ENCODE data around the gene KLHL22.
"Not testable (repeated sequence)": the region's sequence is repeated elsewhere in the genome, so short reads cannot be mapped to it uniquely, and the experiment has no call there.

Gene KLHL22

GRCh38 chr22:20466659-20467379 is 28.8 kb downstream of the KLHL22 start:
- DNase-seq = no peak

- no peak for DNase-seq
These were observed 29.9 kb downstream of the KLHL22 start for GRCh38 chr22:20465759-20466077.

GRCh38 chr22:20464912-20465758 is 30.5 kb downstream of the KLHL22 start:
- no peak for DNase-seq

- DNase-seq = peak; percentile 78
These were observed 31.4 kb downstream of the KLHL22 start for GRCh38 chr22:20464096-20464614.

- peak; percentile 62 for DNase-seq
These were observed 32.1 kb downstream of the KLHL22 start for GRCh38 chr22:20463324-20464095.

GRCh38 chr22:20459862-20460261 is 35.7 kb downstream of the KLHL22 start:
- DNase-seq = no peak

GRCh38 chr22:20459152-20459542 is 36.4 kb downstream of the KLHL22 start:
- DNase-seq = no peak

GRCh38 chr22:20458530-20459151 is 37.0 kb downstream of the KLHL22 start:
- DNase-seq = no peak

GRCh38 chr22:20457506-20458240 is 37.9 kb downstream of the KLHL22 start:
- no peak for DNase-seq

- no peak for DNase-seq
These were observed 38.9 kb downstream of the KLHL22 start for GRCh38 chr22:20456722-20457076.

- DNase-seq = peak; percentile 83
These were observed 39.4 kb downstream of the KLHL22 start for GRCh38 chr22:20456064-20456721.

- no peak for DNase-seq
These were observed 39.9 kb downstream of the KLHL22 start for GRCh38 chr22:20455709-20456063.

- DNase-seq = no peak
These were observed 42.4 kb downstream of the KLHL22 start for GRCh38 chr22:20453222-20453621.

- DNase-seq = no peak
These were observed 43.7 kb downstream of the KLHL22 start for GRCh38 chr22:20451920-20452319.

- not testable (repeated sequence) for DNase-seq
These were observed 44.3 kb downstream of the KLHL22 start for GRCh38 chr22:20451129-20451778.

- DNase-seq = no peak
These were observed 45.1 kb downstream of the KLHL22 start for GRCh38 chr22:20450551-20450906.

GRCh38 chr22:20449819-20450550 is 45.6 kb downstream of the KLHL22 start:
- DNase-seq = no peak

- DNase-seq = no peak
These were observed 47.0 kb downstream of the KLHL22 start for GRCh38 chr22:20448630-20449029.

GRCh38 chr22:20446383-20446970 is 49.1 kb downstream of the KLHL22 start:
- DNase-seq = no peak

- DNase-seq = no peak
These were observed 51.3 kb downstream of the KLHL22 start for GRCh38 chr22:20444325-20444724.

Data from CD4-positive, alpha-beta T cell treated with Interleukin-10 for 1 hour (primary cell).